Dedifferentiated amniotic fluid mesenchymal stem cell (primary cell): Measurements from ENCODE around the gene CLPSL2.

Experiments used
- DNase-seq: peaks from one replicate; pipeline ENCODE4 v3.0.0-alpha.2; 2016; ENCODE audit errors: extremely low spot score

The CLPSL2 gene

GRCh38 chr6:35746516-35746915, 29.9 kb upstream of the CLPSL2 start:
- DNase-seq, result no peak

DNA sequence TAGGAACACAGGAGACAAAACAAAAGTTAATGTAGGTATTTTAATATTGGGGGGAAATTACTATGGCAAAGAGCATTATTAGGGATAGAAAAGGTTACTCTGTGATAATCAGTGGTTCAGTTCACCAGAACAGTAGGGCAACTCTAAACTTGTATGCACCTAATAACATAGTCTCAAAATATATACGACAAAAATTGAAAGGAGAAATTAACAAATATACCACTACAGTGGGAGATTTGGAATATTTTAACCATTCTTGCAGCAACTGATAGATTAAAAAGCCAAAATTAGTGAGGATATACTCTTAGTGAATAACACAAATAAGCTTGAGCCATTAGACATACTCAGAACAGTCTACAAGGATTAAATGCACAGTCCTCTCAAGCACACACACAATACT, 28.5 kb upstream of the CLPSL2 start:
- DNase-seq, result no peak

DNA sequence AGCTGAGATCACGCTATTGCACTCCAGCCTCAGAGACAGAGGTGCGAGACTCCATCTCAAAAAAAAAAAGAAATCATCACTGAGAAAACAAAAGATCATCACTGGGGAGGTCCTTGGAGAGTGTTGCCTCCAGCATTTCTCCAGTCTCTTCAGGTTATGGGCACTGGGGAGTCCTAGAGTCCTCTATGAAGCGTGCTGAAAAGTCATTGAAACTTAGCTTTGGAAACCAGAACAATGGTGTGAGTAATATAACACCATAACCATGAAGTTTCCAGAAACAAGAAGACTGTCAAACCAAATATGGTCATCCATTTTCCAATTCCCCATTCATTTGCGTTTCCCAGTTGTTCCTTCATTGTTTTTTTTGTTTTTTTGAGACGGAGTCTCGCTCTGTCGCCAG, 25.8 kb upstream of the CLPSL2 start:
- no peak for DNase-seq

DNA sequence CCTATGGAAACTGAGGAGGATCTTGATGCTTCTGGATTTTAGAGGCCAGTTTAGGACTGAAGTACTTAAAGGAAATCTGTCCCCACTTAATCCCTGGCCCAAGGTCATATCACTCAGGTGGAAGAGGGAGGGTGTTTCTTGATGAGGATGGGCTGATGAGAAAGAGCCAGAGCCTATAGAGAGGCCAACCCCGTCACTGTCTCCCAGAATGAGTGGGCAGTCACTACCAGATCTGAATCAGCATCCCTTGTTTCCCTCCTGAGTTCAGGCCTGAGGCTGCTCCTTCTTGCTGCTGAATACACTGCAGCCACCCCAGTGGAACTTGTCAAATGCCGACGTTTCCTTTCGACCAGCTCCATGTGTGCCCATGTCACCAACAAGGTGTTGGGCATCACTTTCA, 24.8 kb upstream of the CLPSL2 start:
- no peak for DNase-seq

GRCh38 chr6:35752330-35752729, 24.1 kb upstream of the CLPSL2 start:
- DNase-seq, result no peak

DNA sequence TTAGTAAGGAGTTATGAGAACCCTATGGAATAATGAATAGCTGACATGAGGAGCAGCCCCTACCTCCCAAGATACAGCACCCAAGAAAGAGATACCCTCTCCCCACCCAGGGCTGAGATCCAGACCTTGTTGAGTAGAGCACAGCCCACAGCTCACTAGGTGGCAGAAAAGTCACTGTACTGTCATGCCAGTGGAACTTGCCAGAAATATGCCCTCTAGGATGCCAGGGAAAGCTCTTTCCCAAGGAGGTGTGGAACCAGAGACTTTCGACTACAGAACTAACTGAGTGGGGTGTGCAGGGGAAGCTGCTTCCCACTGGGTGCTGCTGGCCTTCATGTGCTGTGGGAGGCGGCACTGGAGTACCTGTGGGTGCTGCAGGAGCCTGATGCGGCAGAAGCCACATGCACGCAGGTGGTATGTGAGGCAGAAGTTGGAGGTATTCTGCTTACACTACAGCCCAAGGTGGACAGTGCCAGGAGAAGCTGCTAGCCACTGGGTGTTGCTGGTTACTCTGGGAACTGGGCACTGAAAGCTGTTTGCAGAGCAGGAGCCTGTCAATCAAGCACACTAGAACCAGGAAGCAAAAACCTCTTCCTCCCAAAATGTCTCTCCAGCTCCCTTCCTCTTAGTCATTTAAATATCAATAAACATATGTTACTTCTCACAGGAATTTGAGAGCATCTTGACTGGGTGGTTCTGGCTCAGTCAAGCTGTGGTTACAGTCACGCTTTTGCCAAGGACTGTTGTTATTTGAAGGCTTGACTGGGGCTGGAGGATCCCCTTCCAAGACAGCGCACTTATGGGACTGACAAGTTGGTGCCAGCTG, 21.7 kb upstream of the CLPSL2 start:
- no peak for DNase-seq

- DNase-seq, result no peak
These were observed 21.0 kb upstream of the CLPSL2 start for GRCh38 chr6:35755278-35755924.

DNA sequence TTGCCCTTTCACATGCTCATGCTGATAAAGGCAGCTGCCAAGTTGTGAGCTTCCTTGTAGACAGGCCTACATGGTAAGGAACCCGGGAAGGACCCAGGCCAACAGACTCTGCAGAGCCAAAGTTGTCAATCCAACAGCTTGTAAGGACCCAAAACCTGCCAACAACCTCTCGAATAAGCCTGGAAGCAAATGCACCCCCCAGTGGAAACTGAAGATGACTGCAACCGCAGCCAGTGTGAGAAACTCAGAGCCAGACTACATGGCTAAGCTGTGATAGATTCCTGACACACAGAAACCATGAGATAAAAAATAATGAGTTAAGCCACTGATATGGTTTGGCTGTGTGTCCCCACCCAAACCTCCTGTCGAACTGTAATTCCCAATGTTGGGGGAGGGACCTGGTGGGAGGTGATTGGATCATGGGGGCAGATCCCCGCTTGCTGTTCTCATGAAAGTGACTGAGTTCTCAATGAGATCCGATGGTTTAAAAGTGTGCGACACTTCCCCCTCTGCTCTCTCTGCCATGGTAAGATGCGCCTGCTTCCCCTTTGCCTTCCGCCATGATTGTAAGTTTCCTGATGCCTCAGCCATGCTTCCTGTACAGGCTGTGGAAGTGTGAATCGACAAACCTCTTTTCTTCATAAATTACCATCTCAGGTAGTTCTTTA, 18.8 kb upstream of the CLPSL2 start:
- DNase-seq, result no peak

DNA sequence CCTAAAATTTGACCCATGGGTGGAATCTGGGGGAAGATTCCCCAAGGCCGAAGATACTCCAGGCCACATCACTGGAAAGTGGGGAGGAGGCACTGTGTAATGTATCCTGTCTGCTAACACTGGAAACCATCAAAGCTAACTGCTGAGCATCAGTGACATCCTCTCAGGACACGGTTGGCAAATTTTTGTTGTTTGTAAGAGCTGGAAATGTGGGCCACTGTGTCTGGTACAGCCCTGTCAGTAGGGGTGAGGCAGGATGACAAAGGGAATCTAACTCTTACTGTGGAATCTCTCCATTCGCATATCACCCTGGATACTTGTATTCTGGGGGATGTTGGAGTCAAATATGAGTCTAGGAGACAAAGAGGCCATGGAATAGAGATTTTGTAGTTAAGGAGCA, 17.0 kb upstream of the CLPSL2 start:
- DNase-seq, result no peak

DNA sequence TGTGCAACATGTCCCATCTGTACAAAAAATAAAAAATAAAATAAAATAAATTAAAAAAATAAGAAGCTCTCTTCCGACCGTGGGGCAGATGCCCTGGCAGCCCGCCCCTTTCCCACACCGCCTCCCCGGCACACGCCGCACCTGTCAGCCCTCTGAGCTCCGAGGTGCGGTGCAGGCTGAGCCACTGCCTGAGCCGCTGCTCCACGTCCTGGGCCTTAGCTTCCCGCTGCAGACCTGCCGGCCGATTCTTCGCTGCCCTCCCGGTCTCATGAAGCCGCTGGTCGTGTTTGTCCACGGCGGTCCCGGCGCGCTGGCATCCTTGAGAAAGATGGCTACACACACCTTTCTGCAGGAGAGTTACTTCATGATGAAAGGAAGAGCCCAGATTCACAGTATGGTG, 10.7 kb upstream of the CLPSL2 start:
- no peak for DNase-seq

DNA sequence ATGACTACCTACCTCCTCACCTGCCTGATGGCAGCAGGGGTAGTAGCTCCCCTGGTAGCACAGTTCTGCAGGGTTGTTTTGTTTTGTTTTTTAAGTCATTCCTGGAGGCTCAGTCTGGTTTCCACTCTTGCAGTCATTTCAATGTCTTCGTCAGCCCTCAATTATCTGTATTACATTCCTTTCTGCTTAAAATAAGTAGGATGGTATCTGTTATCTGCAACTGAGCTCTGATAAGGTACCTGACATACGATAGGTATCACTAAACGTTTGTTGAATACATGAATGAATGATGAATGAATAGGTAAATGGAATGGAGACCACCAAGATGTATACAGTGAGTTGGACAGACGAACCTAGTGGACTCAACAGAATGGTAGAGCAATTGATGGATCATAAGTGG, 7.2 kb upstream of the CLPSL2 start:
- no peak for DNase-seq

- no peak for DNase-seq
These were observed 5.1 kb upstream of the CLPSL2 start for GRCh38 chr6:35771343-35771627.

- no peak for DNase-seq
These were observed 2.1 kb upstream of the CLPSL2 start for GRCh38 chr6:35774116-35774794.

GRCh38 chr6:35775031-35775430, 1.4 kb upstream of the CLPSL2 start:
- DNase-seq, result no peak

DNA sequence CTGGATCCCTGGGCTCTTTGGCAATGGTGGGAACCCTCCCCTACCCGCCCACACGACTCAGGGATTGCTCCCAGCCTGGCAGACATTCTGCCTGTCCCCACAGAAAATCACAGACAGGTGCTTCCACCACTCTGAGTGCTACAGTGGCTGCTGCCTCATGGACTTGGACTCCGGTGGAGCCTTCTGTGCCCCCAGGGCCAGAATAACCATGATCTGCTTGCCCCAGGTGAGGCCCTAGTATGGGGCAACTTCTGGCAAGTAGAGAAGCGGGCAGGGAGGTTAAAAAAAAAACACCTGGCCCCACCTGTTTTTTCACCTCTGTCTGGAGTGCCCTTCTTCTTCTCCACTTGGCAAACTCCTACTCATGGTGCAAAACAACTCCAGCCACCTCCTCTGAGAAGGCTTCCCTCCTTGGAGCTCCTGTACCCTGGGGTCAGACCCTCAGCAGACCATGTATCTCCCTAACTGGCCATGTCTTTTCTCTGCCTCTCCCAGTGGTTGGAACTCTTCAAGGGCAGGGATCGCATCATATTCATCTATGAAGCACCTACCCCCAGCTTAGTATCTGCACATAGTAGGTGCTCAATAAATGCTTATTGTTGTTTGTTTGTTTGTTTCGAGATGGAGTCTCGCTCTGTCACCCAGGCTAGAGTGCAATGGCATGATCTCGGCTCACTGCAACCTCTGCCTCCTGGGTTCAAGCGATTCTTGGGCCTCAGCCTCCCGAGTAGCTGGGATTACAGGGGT, 1.1 kb downstream of the CLPSL2 start:
- no peak for DNase-seq

DNA sequence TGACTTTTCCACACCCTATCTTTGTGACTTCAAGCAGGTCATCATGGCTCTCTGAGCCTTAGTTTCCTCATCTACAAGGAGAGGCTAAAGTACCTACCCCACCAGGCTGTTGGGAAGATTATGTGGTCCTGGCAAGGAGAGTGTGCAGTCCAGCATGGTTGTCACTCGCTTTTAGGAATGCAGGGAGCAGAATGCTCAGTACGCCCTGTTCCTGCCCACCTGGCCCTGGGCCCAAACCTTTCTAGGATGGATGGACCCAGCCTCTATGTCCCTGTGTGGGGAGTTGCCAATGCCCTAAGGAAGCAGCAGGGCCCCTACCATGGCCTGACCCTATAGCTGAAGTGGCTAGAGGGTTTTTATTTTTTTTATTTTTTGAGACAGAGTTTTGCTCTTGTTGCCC, 2.0 kb downstream of the CLPSL2 start:
- no peak for DNase-seq

GRCh38 chr6:35780719-35781118, 4.3 kb downstream of the CLPSL2 start, which contains the start of gene CLPSL1:
Gene CLPSL1, plus strand, starts transcription at chr6:35781019. Its CDS starts 92 bp downstream, at chr6:35781111.
- DNase-seq, result no peak

- DNase-seq, result no peak
These were observed 4.9 kb downstream of the CLPSL2 start for GRCh38 chr6:35781290-35781689.

DNA sequence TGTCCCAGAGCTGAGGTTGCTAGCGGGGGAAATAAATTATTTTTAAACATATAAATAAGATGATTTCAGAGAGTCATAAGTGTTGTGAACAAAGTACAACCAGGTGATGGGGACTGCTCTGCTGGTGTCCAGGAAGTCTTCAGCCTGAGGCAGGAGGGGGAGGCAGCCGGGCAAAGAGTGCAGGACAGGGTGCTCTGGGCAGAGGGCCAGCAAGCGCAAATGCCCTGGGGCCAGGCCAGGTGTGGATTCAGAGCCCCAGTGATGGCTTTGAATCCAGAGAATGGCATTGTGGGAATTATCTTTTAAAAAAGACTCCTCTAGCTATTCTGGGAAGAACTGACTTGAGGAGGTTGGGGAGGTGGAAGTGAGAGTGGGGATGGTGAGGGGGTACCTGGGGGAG, 6.0 kb downstream of the CLPSL2 start:
- no peak for DNase-seq

- DNase-seq, result no peak
These were observed 7.8 kb downstream of the CLPSL2 start for GRCh38 chr6:35784200-35784599.

GRCh38 chr6:35786272-35786671, 9.9 kb downstream of the CLPSL2 start:
- DNase-seq, result no peak

GRCh38 chr6:35786810-35787209, 10.4 kb downstream of the CLPSL2 start:
- no peak for DNase-seq
